AG04450 (cell line): ENCODE results near the gene TMEM269. TPM values are rescaled to one million over a fixed set of nuclear protein-coding genes. Genes with fewer than 3 reads are reported as not detected.

Source experiments
- CTCF ChIA-PET: fragments of 300-600, 350-600 bp; formaldehyde crosslinking; extraction: SDS; loops from one replicate; lab custom pipeline; 2022; ENCODE audit warnings: antibody characterized with exemption, inconsistent platforms; lab: Charles Lee
- POLR2A ChIA-PET: fragments of 350-600 bp; formaldehyde crosslinking; extraction: SDS; loops from one replicate; lab custom pipeline; 2021; ENCODE audit warnings: antibody characterized with exemption, inconsistent platforms; lab: Yijun Ruan, JAX
- DNase-seq: peaks from one replicate; pipeline ENCODE4 v3.0.0-alpha.2; 2011; ENCODE audit warnings: low read depth, low spot score
- H3K27ac ChIP-seq: one replicate; pipeline ENCODE4 v1.5.1; 2012; ENCODE audit warnings: low read depth, low read length, control low read depth
- H3K27me3 ChIP-seq: one replicate; pipeline ENCODE4 v1.6.0; 2012; ENCODE audit warnings: low read length; ENCODE audit not compliant: control insufficient read depth, insufficient read depth
- H3K4me3 ChIP-seq: 2 replicates; pipeline ENCODE4 v1.5.1; 2011; ENCODE audit warnings: mild to moderate bottlenecking, low read depth, low read length, control low read depth
- H3K9me3 ChIP-seq: 2 replicates; pipeline ENCODE4 v1.5.1; 2012; ENCODE audit warnings: low read length; ENCODE audit not compliant: control insufficient read depth, insufficient read depth
- polyA plus RNA-seq: library from polyadenylated mRNA; depleted of rRNA; stranded (reverse); fragments of >200 nt; gene quantifications from 2 replicates; pipeline ENCODE4 v1.2.3, GENCODE V29; 2011
- TF ChIP-seq, protein P1 (sequence below): IDR thresholded peaks from 2 replicates; pipeline ENCODE4 v1.5.1; 2011; ENCODE audit warnings: low read depth, low read length, control low read depth, inconsistent platforms

TMEM269 gene
- polyA plus RNA-seq, 1 experiment, result 0.04 TPM

DNA sequence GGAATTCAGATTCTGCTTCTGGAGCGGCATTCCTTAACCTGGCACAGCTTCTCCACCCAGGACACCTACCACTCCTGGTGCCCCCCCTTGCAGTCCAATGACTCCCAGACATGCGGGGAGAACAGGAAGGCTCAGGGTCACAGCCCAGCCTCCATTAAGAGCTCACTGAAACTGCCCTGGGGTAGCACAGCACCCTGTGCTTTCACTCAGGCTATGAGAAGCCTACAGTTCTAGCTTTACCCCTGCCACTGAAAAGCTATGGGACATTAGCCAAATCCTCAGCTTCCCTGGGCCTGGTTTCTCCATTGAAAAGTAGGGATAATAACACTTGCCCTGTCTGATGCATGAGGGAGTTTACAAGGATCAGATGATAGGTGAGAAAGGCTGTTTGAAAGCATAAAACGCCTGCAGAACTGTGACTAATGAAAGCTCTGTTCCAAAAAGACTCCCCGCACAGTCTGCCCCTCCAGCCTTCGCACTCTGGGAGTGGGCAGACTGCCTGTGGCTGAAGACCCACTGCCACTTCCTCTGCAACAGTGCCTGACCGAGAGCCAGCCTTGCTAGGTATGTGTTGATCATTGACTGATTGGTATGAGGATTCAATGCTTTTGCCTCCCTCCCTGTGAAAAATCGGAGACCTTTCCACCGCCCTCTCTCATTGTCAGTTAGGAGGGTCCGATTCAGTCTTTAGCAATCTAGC lies 42.0 kb upstream of the TMEM269 start:
- no peak overlapping the region for H3K4me3 ChIP-seq
- TF ChIP-seq, protein P1, sequence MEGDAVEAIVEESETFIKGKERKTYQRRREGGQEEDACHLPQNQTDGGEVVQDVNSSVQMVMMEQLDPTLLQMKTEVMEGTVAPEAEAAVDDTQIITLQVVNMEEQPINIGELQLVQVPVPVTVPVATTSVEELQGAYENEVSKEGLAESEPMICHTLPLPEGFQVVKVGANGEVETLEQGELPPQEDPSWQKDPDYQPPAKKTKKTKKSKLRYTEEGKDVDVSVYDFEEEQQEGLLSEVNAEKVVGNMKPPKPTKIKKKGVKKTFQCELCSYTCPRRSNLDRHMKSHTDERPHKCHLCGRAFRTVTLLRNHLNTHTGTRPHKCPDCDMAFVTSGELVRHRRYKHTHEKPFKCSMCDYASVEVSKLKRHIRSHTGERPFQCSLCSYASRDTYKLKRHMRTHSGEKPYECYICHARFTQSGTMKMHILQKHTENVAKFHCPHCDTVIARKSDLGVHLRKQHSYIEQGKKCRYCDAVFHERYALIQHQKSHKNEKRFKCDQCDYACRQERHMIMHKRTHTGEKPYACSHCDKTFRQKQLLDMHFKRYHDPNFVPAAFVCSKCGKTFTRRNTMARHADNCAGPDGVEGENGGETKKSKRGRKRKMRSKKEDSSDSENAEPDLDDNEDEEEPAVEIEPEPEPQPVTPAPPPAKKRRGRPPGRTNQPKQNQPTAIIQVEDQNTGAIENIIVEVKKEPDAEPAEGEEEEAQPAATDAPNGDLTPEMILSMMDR, result no peak
- H3K9me3 ChIP-seq, result no peaks in the 10 kb centered on the region
- H3K27me3 ChIP-seq, result peaks cover 6% of the 10 kb centered on the region
- DNase-seq, result no peak
- ChIA-PET CTCF (interaction anchor here (1.3 kb wide), 1 partner anchor 10 kb away, joined by 4 read pairs; no protein-coding TSS in a partner anchor), POLR2A (interaction anchor here (1.3 kb wide), 1 partner anchor 61 kb away, joined by 5 read pairs; the partner anchor contains the start of gene YBX1)
- H3K27ac ChIP-seq, result no peak overlapping the region

DNA sequence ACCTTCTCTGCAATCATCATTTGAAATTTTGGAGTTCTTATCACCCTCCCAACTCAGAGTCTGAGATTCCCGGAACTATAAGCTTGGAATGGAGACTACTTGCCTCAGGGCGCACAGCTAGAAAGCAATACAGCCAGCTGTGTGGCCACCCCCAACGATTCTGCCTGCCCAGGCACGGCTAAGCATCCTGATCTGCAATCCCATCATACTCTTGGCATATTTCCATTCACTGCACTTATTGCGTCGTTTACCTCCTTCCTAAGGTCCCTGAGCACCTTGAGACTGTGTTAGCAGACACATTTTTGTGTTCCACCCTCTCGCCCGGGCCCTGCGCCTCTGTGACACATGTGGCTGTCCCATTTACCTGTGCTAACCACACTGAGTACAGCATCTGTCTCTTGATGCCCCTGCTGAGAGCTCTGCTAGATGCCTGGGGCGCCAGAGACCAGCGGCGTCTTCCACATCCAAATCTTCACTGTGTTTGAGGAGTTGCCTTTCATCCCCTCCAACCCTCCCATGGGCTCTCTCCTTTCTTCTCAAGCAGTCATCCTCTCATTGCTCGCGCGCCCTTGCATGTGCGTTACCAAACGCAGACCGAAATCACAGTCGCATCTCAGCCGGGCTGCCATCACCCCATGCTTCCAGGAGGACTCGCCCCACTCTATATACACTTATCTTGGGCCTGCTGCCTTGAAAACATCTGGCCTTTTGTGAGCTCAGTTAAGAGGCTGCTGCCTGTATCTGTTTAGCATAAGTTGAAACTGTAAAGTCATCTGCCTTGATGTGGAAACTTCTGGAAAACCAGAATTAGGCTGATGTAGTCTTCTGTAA lies 41.3 kb upstream of the TMEM269 start:
- DNase-seq, result no peak
- peaks cover 6% of the 10 kb centered on the region for H3K27me3 ChIP-seq
- POLR2A ChIA-PET, result interaction anchor here (1.3 kb wide), 1 partner anchor 62 kb away, joined by 5 read pairs; the partner anchor contains the start of gene YBX1
- TF ChIP-seq, protein P1, result no peak
- no peak overlapping the region for H3K4me3 ChIP-seq
- no peak overlapping the region for H3K27ac ChIP-seq
- H3K9me3 ChIP-seq, result no peaks in the 10 kb centered on the region
- CTCF ChIA-PET, result interaction anchor here (1.3 kb wide), 1 partner anchor 9 kb away, joined by 4 read pairs; no protein-coding TSS in a partner anchor

DNA sequence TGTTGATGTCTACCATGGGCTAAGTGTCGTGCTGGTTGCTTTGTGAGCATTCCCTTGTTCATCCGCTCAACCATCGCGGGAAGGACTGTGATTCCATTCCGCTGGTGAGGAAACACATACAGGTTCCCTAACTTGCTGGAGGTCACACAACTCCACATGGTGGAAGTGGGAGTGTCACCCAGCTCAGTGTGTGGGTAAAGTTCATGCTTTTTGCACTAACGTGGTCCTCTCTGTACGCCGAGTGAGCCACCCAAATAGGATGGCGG lies 40.7 kb upstream of the TMEM269 start:
- CTCF ChIA-PET, result no interaction called here
- POLR2A ChIA-PET, result no interaction called here
- TF ChIP-seq, protein P1, result no peak
- no peak overlapping the region for H3K27ac ChIP-seq
- DNase-seq, result no peak
- H3K4me3 ChIP-seq, result no peak overlapping the region
- H3K9me3 ChIP-seq, result no peaks in the 10 kb centered on the region
- peaks cover 6% of the 10 kb centered on the region for H3K27me3 ChIP-seq

DNA sequence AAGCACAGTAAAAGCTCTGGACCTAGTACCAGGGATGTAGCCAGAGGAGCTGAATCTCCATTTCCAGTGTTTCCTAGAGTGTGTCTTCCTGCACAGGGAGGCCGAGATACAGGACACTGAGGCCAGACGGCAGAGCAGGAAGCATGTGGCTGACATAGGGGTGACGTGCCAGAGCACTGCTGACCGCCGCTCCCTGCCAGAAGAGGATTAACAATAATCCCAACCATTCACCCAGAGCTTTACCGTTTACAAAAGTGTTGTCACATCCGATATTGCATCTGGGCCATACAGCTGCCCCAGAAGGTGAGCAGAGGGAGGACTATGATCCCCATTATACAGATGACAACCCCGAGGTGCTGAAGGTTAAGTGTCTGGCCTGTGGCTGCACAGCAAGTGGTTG lies 38.9 kb upstream of the TMEM269 start:
- POLR2A ChIA-PET, result interaction anchor here (1.2 kb wide), 2 partner anchors 14 to 64 kb away, joined by 4 read pairs; partner anchors contain the start of gene YBX1
- H3K27ac ChIP-seq, result no peak overlapping the region
- no peaks in the 10 kb centered on the region for H3K27me3 ChIP-seq
- H3K4me3 ChIP-seq, result no peak overlapping the region
- TF ChIP-seq, protein P1, result no peak
- DNase-seq, result no peak
- no peaks in the 10 kb centered on the region for H3K9me3 ChIP-seq
- CTCF ChIA-PET, result interaction anchor here (0.8 to 1.8 kb wide), 4 partner anchors 12 to 168 kb away, joined by 3 to 8 read pairs (median 4); no protein-coding TSS in a partner anchor
